Stomach (tissue), 19 donors: Measurements from ENCODE around the gene CRYM. TPM values are rescaled to one million over a fixed set of nuclear protein-coding genes. Genes with fewer than 3 reads are reported as not detected.
"Not testable (repeated sequence)": the region's sequence is repeated elsewhere in the genome, so short reads cannot be mapped to it uniquely, and the experiment has no call there.

Experiments
- DNase-seq, 2 donors: peaks; one replicate each; pipeline versions ENCODE4 v3.0.0 to v3.0.0-alpha.2; 2013 to 2019
- H3K27ac ChIP-seq, 5 donors: fragments of 200-600 bp in 4 of 5; sonication (generic) in 4 of 5; one replicate each; pipeline ENCODE4 v1.5.1; 2013 to 2019; ENCODE audit warnings: mild to moderate bottlenecking in 1 of 5, moderate library complexity in 1 of 5
- H3K27me3 ChIP-seq, 3 donors: fragments of 200-600 bp; sonication (generic); one replicate each; pipeline ENCODE4 v1.5.1; 2017 to 2019; ENCODE audit warnings: mixed run types in 1 of 3
- H3K36me3 ChIP-seq, 4 donors: fragments of 200-600 bp; sonication (generic); 1 replicate in 3 of 4; 2 replicates in 1 of 4; pipeline ENCODE4 v1.5.1; 2016 to 2019
- H3K4me1 ChIP-seq, 4 donors: fragments of 200-600 bp; sonication (generic); one replicate each; pipeline ENCODE4 v1.5.1; 2016 to 2019
- H3K4me3 ChIP-seq, 4 donors: fragments of 200-600 bp; sonication (generic) in 3 of 4; one replicate each; pipeline ENCODE4 v1.5.1; 2016 to 2019; ENCODE audit warnings: mild to moderate bottlenecking in 1 of 4
- H3K9me3 ChIP-seq, 4 donors: fragments of 200-600 bp; sonication (generic); one replicate each; pipeline ENCODE4 v1.5.1; 2016 to 2019
- CTCF ChIP-seq, 7 experiments: fragments of 450-650 bp in 4 of 7; fragments of 200-600 bp in 3 of 7; sonication (generic) in 3 of 7; IDR thresholded peaks; one replicate each; pipeline ENCODE4 v1.5.1; 2016 to 2019; ENCODE audit warnings: antibody characterized with exemption in 7 of 7, control low read depth in 2 of 7, mild to moderate bottlenecking in 1 of 7
- EP300 ChIP-seq: sonication (generic); formaldehyde crosslinking; IDR thresholded peaks from one replicate; pipeline ENCODE4 v1.6.1; 2017; ENCODE audit warnings: antibody characterized with exemption
- POLR2A ChIP-seq, 4 donors: fragments of 450-650 bp; IDR thresholded peaks; one replicate each; pipeline ENCODE4 v1.6.1; 2016; ENCODE audit warnings: antibody characterized with exemption in 4 of 4, control low read depth in 2 of 4, mild to moderate bottlenecking in 1 of 4, moderate library complexity in 1 of 4
- POLR2AphosphoS5 ChIP-seq, 3 donors: sonication (generic); formaldehyde crosslinking; IDR thresholded peaks; one replicate each; pipeline ENCODE4 v1.6.1; 2016; ENCODE audit warnings: antibody characterized with exemption in 3 of 3
- WGBS, 5 donors: extraction: QIAGEN DNeasy Blood & Tissue Kit in 3 of 5; methylation state at CpG; one replicate each; pipeline versions ENCODE4 v1.1.5 to v1.1.7; 2013 to 2018; 5-methylcytosine and 5-hydroxymethylcytosine counted together
- intact Hi-C: fragments of 100-400 bp; cut with DNase I; formaldehyde crosslinking; loops from one replicate; pipeline ENCODE4 v1.15.1; 2023; ENCODE audit warnings: low total_unique reads
- long read RNA-seq, 10 donors: transcript quantifications; one replicate each; lab custom pipeline, GENCODE V29; 2026
- polyA plus RNA-seq, 3 donors: library from polyadenylated mRNA; stranded (reverse); fragments of 200-250 nt; gene quantifications; one replicate each; pipeline ENCODE4 v1.2.3, GENCODE V29; 2013
- total RNA-seq, 5 donors: library from RNA; depleted of rRNA; stranded (reverse); fragments of >200 nt; gene quantifications; one replicate each; pipeline versions ENCODE4 v1.1.0 to v1.2.3, GENCODE V29; 2014 to 2016
- donor health status: healthy with polysubstance abuse.
- donor health status: Bipolar disorder and iron deficiency.
- donor health status: healthy.

The CRYM gene
- total RNA-seq (1 to 10 TPM in 2 of 5 donors, not detected in 3; 3.3 to 3.6 TPM), polyA plus RNA-seq (1 to 10 TPM in 2 of 3 donors, under 1 TPM in 1; 0.75 to 4.0 (median 3.1) TPM)
- long read RNA-seq, donor 1: 0 reads
- long read RNA-seq, donor 2: 0 reads
- long read RNA-seq, donor 3: 0 reads
- long read RNA-seq, donor 4: 0 reads
- long read RNA-seq, donor 5: 0 reads
- long read RNA-seq, donor 6: 0 reads
- long read RNA-seq, donor 7, partial matches to known transcripts: 5 of 5 reads
- long read RNA-seq, donor 7, other reads (novel, unspliced or antisense): 0 of 5 reads
- long read RNA-seq, donor 8: 0 reads
- long read RNA-seq, donor 9: 0 reads
- long read RNA-seq, donor 10: 0 reads

GRCh38 chr16:21277927-21278706 lies at the start of gene CRYM:
Gene CRYM (minus strand): TSS chr16:21278290. CDS start chr16:21278251, 39 bp downstream.
- intact Hi-C loops: no loop called here
- peaks cover 3 to 16% (median 11%) of the 10 kb centered on the region in 4 donors for H3K4me1 ChIP-seq
- WGBS, 5 donors: 1 to 6% (median 2%) methylated on average over 29 to 46 of the region's 46 CpGs
- TF ChIP-seq POLR2A (IDR thresholded peaks at IDR 0.05) (no peak), CTCF (IDR thresholded peaks at IDR 0.05) (peak in 5 of 7 experiments; percentile 43 to 79 (median 70))
- H3K4me3 ChIP-seq: peak within 1 kb of the TSS; percentile 44 to 54 (median 48)
- H3K36me3 ChIP-seq: no peaks in the 10 kb centered on the region
- H3K27ac ChIP-seq: peak within 1 kb of the TSS in 2 of 5 donors; percentile 14 to 63
- peak; percentile 64 to 83 for DNase-seq
- H3K27me3 ChIP-seq: peaks cover 0 to 50% (median 25%) of the 10 kb centered on the region in 3 donors
- peaks cover 0 to 4% (median 0%) of the 10 kb centered on the region in 4 donors for H3K9me3 ChIP-seq

GRCh38 chr16:21327046-21327445 lies 49.0 kb upstream of the CRYM start:
- intact Hi-C loops: no loop called here

GRCh38 chr16:21326459-21326858 lies 48.4 kb upstream of the CRYM start:
- DNase-seq: no peak
- no peak overlapping the region for H3K4me3 ChIP-seq
- H3K36me3 ChIP-seq: no peaks in the 10 kb centered on the region

More at GRCh38 chr16:21327046-21327445, 49.0 kb upstream of the CRYM start:
- Histone ChIP-seq H3K4me1 (no peaks in the 10 kb centered on the region), H3K36me3 (no peaks in the 10 kb centered on the region), H3K4me3 (no peak overlapping the region), H3K27me3 (no peaks in the 10 kb centered on the region), H3K27ac (no peak overlapping the region), H3K9me3 (peaks cover 0 to 9% (median 0%) of the 10 kb centered on the region in 4 donors)
- DNase-seq: no peak
- WGBS, 5 donors: 89 to 92% (median 91%) methylated on average over 3 of the region's 3 CpGs
- TF ChIP-seq EP300 (no peak), POLR2A (IDR thresholded peaks at IDR 0.05) (no peak), POLR2AphosphoS5 (IDR thresholded peaks at IDR 0.05) (no peak), CTCF (IDR thresholded peaks at IDR 0.05) (no peak)

GRCh38 chr16:21324267-21324666 lies 46.2 kb upstream of the CRYM start:
- TF ChIP-seq CTCF (IDR thresholded peaks at IDR 0.05) (no peak), EP300 (no peak), POLR2A (IDR thresholded peaks at IDR 0.05) (no peak), POLR2AphosphoS5 (IDR thresholded peaks at IDR 0.05) (no peak)
- Histone ChIP-seq H3K4me3 (no peak overlapping the region), H3K9me3 (peaks cover 0 to 8% (median 0%) of the 10 kb centered on the region in 4 donors), H3K27me3 (no peaks in the 10 kb centered on the region), H3K36me3 (no peaks in the 10 kb centered on the region), H3K27ac (no peak overlapping the region), H3K4me1 (no peaks in the 10 kb centered on the region)
- 83 to 90% (median 84%) methylated on average over 4 of the region's 4 CpGs for WGBS, 5 donors
- intact Hi-C loops: no loop called here
- DNase-seq: no peak

More at GRCh38 chr16:21326459-21326858, 48.4 kb upstream of the CRYM start:
- intact Hi-C loops: no loop called here
- 59 to 75% (median 64%) methylated on average over 2 of the region's 2 CpGs for WGBS, 5 donors
- H3K4me1 ChIP-seq: no peaks in the 10 kb centered on the region
- peaks cover 0 to 9% (median 0%) of the 10 kb centered on the region in 4 donors for H3K9me3 ChIP-seq
- no peak overlapping the region for H3K27ac ChIP-seq
- H3K27me3 ChIP-seq: no peaks in the 10 kb centered on the region
- TF ChIP-seq POLR2A (IDR thresholded peaks at IDR 0.05): no peak

- DNase-seq, H3K27me3 ChIP-seq, intact Hi-C loops, H3K4me1 ChIP-seq, H3K27ac ChIP-seq, H3K36me3 ChIP-seq, H3K4me3 ChIP-seq, H3K9me3 ChIP-seq: not testable (repeated sequence)
- 72 to 92% (median 85%) methylated on average over 2 of the region's 2 CpGs for WGBS, 5 donors
These were observed 44.2 kb upstream of the CRYM start for GRCh38 chr16:21322251-21322650.
